K562 (cell line): ENCODE measurements around the gene MYLIP. TPM values are rescaled to one million over a fixed set of nuclear protein-coding genes. Genes with fewer than 3 reads are reported as not detected.

Source experiments
- ATF3 ChIP-seq, 2 experiments: fragments of 450-650 bp in 1 of 2; sonication (generic) in 1 of 2; formaldehyde crosslinking in 1 of 2; IDR thresholded peaks in 1 of 2; conservative IDR thresholded peaks in 1 of 2; 2 replicates each; pipeline versions ENCODE4 v1.6.1 to v1.8.1; 2016 to 2023; ENCODE audit warnings: mild to moderate bottlenecking in 2 of 2, moderate library complexity in 2 of 2, inconsistent platforms in 1 of 2, missing genetic modification reagents in 1 of 2
- ATF6 ChIP-seq: sonication (generic); formaldehyde crosslinking; IDR thresholded peaks from 2 replicates; pipeline ENCODE4 v1.4.0; 2020; ENCODE audit warnings: mild to moderate bottlenecking, missing genetic modification reagents
- BRCA1 ChIP-seq, 2 experiments: fragments of 450-650 bp in 1 of 2; sonication (generic) in 1 of 2; formaldehyde crosslinking in 1 of 2; IDR thresholded peaks; 2 replicates each; pipeline versions ENCODE4 v1.5.0 to v1.6.1; 2017 to 2020; ENCODE audit warnings: mild to moderate bottlenecking in 1 of 2, missing genetic modification reagents in 1 of 2
- EWSR1 ChIP-seq: fragments of 450-650 bp; IDR thresholded peaks from 2 replicates; pipeline ENCODE4 v1.6.1; 2018; ENCODE audit warnings: borderline replicate concordance, mild to moderate bottlenecking, low read depth, moderate library complexity; ENCODE audit not compliant: partially characterized antibody
- PML ChIP-seq: IDR thresholded peaks from 2 replicates; pipeline ENCODE4 v1.6.1; 2012; ENCODE audit warnings: low read length, inconsistent platforms
- RAD21 ChIP-seq, 2 experiments: fragments of 250-450 bp in 1 of 2; fragments of 450-650 bp in 1 of 2; sonication (Bioruptor Pico) in 1 of 2; formaldehyde crosslinking in 1 of 2; IDR thresholded peaks in 1 of 2; conservative IDR thresholded peaks in 1 of 2; 2 replicates each; pipeline versions ENCODE4 v1.4.0 to v1.8.0; 2020 to 2022; ENCODE audit warnings: mild to moderate bottlenecking in 2 of 2, moderate library complexity in 1 of 2
- REST ChIP-seq, 2 experiments: fragments of 450-650 bp; formaldehyde crosslinking in 1 of 2; IDR thresholded peaks; 2 replicates each; pipeline versions ENCODE4 v1.4.0 to v1.6.1; 2014 to 2020; ENCODE audit warnings: mild to moderate bottlenecking in 2 of 2, borderline replicate concordance in 1 of 2, low read depth in 1 of 2
- SPI1 ChIP-seq: IDR thresholded peaks from 2 replicates; pipeline ENCODE4 v1.6.1; 2011; ENCODE audit warnings: low read depth, low read length, control low read depth, borderline replicate concordance
- ZNF584 ChIP-seq: fragments of 200-800 bp; sonication (Bioruptor generic); IDR thresholded peaks from 2 replicates; pipeline ENCODE4 v1.6.1; 2016; ENCODE audit warnings: low read depth, mild to moderate bottlenecking, missing genetic modification characterization, missing compliant biosample characterization
- ZNF592 ChIP-seq: fragments of 450-650 bp; IDR thresholded peaks from 2 replicates; pipeline ENCODE4 v1.6.1; 2017; ENCODE audit warnings: antibody characterized with exemption, mild to moderate bottlenecking
- polyA plus RNA-seq, 8 experiments: library from polyadenylated mRNA; depleted of rRNA in 4 of 8; stranded (reverse) in 5 of 8; unstranded in 3 of 8; fragments of >200 nt; fragmentation: Nextera tagmentation in 2 of 8; fragmentation: Illumina TruSeq in 1 of 8; extraction: Ambion mirVana in 2 of 8; extraction: Trizol in 1 of 8; gene quantifications; 2 replicates each; pipeline versions ENCODE4 v1.2.1 to v1.2.3, GENCODE V29; 2011 to 2014; ENCODE audit warnings: inconsistent platforms in 1 of 8, missing spikeins in 1 of 8
- total RNA-seq, 7 experiments: library from RNA; depleted of rRNA in 6 of 7; stranded (reverse); fragments of >200 nt in 6 of 7; fragmentation: Illumina TruSeq in 2 of 7; extraction: Trizol in 2 of 7; gene quantifications; 2 replicates each; pipeline versions ENCODE4 v1.2.1 to v1.2.3, GENCODE V29; 2011 to 2021; ENCODE audit warnings: low replicate concordance in 1 of 7

Gene MYLIP
- total and polyA plus RNA-seq, 9 of the 15 experiments (the other 6 are each of a cell fraction or from before 2014, with no cell fraction given): 10.8 to 43.5 (median 31.5) TPM

- TF ChIP-seq ZNF592 (peak; percentile 12; the same call in 1 of the 2 replicates), ZNF584 (no peak), ATF3 (IDR thresholded peaks at IDR 0.05) (no peak), ATF3 (CRISPR knock-in tag; conservative IDR thresholded peaks at IDR 0.05) (no peak), BRCA1 (IDR thresholded peaks at IDR 0.05) (no peak), BRCA1 (CRISPR knock-in tag; IDR thresholded peaks at IDR 0.05) (no peak), ATF6 (0 out of 2 replicates have a peak, but pooled peaks have one; percentile 34), RAD21 (CRISPR knock-in tag; conservative IDR thresholded peaks at IDR 0.05 in 1 of 2, IDR thresholded peaks at IDR 0.05 in 1 of 2) (peak; percentile 59 to 73), PML (no peak), SPI1 (peak; percentile 48; the same call in 1 of the 2 replicates), EWSR1 (no peak), REST (IDR thresholded peaks at IDR 0.05; ENCODE audit: borderline replicate concordance) (peak; percentile 14; the same call in 1 of the 2 replicates), REST (CRISPR knock-in tag; IDR thresholded peaks at IDR 0.05; ENCODE audit: low read depth) (no peak)
These were observed 55.2 kb downstream of the MYLIP start (continued) for GRCh38 chr6:16184129-16184528.
